Nephron progenitor cell (in vitro differentiated cells): ENCODE results near the gene TMEM87B.
A peak's percentile ranks its signal among the peaks of the same experiment; 100 is the strongest.

ENCODE experiments used
- DNase-seq: peaks from one replicate; pipeline ENCODE4 v3.0.0; 2021
- H3K27ac Mint-ChIP-seq: 2 replicates; pipeline ENCODE4 v1.8.0; 2021; ENCODE audit warnings: mild to moderate bottlenecking, moderate library complexity, mixed read lengths
- H3K27me3 Mint-ChIP-seq: 2 replicates; pipeline ENCODE4 v1.8.0; 2021; ENCODE audit warnings: mild to moderate bottlenecking, low read depth, mixed read lengths; ENCODE audit not compliant: poor library complexity
- H3K36me3 Mint-ChIP-seq: 2 replicates; pipeline ENCODE4 v1.8.0; 2021; ENCODE audit warnings: low read depth, mixed read lengths
- H3K4me1 Mint-ChIP-seq: 2 replicates; pipeline ENCODE4 v1.8.0; 2021; ENCODE audit warnings: mixed read lengths
- H3K4me3 Mint-ChIP-seq: 2 replicates; pipeline ENCODE4 v1.8.0; 2021; ENCODE audit warnings: mild to moderate bottlenecking, moderate library complexity, mixed read lengths
- H3K9me3 Mint-ChIP-seq: 2 replicates; pipeline ENCODE4 v1.8.0; 2021; ENCODE audit warnings: mild to moderate bottlenecking, moderate library complexity, mixed read lengths
- TF ChIP-seq, protein P1 (sequence below): fragments of 200-600 bp; sonication (generic); IDR thresholded peaks from 2 replicates; pipeline ENCODE4 v1.5.0; 2021; ENCODE audit warnings: antibody characterized with exemption

The TMEM87B gene

DNA sequence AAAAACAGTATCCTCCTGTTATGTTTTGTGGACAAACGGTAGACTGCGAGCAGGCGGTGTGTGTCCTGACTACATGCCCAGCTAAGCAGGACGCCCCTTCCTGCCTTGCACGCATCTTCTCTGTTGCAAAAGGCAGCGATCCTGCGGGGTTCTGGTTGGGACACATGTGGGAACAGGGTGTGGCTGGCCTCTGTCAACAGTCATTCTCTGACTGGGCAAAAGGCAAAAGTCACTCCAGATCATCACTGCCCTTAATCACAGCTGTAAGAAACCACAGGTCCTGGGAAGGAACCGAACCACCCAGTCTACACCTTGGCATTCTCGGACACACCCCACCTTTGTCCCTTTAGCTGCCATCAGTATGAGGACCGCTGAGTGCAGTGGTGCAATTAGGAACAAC is 44.3 kb upstream of the TMEM87B start:
- H3K27me3 Mint-ChIP-seq: no peaks in the 10 kb centered on the region
- peaks cover 17% of the 10 kb centered on the region for H3K4me1 Mint-ChIP-seq
- TF ChIP-seq, protein P1, sequence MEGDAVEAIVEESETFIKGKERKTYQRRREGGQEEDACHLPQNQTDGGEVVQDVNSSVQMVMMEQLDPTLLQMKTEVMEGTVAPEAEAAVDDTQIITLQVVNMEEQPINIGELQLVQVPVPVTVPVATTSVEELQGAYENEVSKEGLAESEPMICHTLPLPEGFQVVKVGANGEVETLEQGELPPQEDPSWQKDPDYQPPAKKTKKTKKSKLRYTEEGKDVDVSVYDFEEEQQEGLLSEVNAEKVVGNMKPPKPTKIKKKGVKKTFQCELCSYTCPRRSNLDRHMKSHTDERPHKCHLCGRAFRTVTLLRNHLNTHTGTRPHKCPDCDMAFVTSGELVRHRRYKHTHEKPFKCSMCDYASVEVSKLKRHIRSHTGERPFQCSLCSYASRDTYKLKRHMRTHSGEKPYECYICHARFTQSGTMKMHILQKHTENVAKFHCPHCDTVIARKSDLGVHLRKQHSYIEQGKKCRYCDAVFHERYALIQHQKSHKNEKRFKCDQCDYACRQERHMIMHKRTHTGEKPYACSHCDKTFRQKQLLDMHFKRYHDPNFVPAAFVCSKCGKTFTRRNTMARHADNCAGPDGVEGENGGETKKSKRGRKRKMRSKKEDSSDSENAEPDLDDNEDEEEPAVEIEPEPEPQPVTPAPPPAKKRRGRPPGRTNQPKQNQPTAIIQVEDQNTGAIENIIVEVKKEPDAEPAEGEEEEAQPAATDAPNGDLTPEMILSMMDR: no peak
- H3K27ac Mint-ChIP-seq: no peak overlapping the region
- H3K9me3 Mint-ChIP-seq: peaks cover 3% of the 10 kb centered on the region
- peaks cover 27% of the 10 kb centered on the region for H3K36me3 Mint-ChIP-seq
- no peak overlapping the region for H3K4me3 Mint-ChIP-seq
- no peak for DNase-seq

DNA sequence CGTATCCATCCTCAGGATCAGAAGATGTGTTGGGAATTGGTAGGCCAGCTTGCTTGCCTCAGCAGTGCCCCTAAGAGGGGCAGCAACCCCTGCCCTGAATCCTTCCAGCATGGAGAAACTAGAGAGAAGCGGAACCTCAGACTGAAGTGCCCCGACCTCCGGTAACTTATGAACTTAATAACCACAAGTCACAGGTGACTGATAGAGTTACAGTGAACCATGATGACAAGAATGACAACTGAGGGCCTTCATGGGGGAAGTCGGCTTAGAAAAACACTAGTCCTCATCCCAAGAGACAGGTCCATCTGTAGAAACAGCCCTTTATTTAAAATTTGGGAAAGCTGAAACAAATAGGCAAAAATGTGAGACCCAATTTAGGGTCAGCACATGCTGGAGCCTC is 42.5 kb upstream of the TMEM87B start:
- Mint-ChIP-seq H3K9me3 (peaks cover 8% of the 10 kb centered on the region), H3K4me3 (no peak overlapping the region), H3K27me3 (no peaks in the 10 kb centered on the region), H3K36me3 (peaks cover 30% of the 10 kb centered on the region), H3K27ac (no peak overlapping the region), H3K4me1 (peaks cover 17% of the 10 kb centered on the region)
- no peak for DNase-seq
- TF ChIP-seq, protein P1: no peak

DNA sequence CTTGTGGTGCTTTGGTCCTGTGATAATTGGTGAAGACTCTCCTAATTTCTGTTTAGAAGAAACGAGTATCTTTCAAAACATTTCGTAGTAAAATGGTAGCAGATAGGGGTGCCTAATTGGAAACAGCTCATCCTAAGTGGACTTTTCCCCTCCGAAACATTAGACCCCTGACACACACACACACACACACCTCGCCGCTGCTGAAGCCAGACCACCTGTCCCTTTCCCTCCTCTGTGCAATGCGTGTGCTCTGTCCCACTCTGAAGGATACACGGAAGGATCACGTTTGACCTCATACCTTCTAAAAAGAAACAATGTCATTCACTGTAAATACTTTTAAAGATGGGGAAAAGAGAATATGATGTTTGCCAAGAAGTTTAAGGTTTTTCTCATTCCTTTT is 36.2 kb upstream of the TMEM87B start:
- H3K4me3 Mint-ChIP-seq: no peak overlapping the region
- peaks cover 8% of the 10 kb centered on the region for H3K9me3 Mint-ChIP-seq
- TF ChIP-seq, protein P1: no peak
- no peak overlapping the region for H3K27ac Mint-ChIP-seq
- H3K27me3 Mint-ChIP-seq: no peaks in the 10 kb centered on the region
- peaks cover 22% of the 10 kb centered on the region for H3K36me3 Mint-ChIP-seq
- peaks cover 16% of the 10 kb centered on the region for H3K4me1 Mint-ChIP-seq
- no peak for DNase-seq

DNA sequence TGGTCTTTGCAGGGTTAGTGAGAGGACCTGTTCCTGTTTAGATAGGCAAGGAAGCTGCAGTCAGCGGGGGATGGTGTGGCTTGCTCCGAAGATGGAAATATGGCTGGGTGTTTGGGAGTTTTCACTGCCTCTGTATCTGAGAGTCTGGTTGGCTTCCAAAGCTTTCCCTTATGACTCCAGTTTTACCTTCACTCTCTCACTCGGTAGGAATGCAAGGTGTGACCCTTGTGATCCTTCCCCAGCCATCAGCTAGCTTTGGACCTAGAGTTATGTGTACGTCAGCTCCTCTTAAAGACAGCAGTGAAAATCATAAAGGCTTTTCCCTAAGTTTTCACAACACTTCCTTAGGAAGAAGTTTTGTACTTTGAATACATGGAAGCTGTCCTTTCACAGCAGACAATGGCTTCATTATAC is 35.5 kb upstream of the TMEM87B start:
- Mint-ChIP-seq H3K9me3 (peaks cover 8% of the 10 kb centered on the region), H3K4me1 (peaks cover 16% of the 10 kb centered on the region), H3K27ac (peak overlapping the region; percentile 33), H3K27me3 (no peaks in the 10 kb centered on the region), H3K36me3 (peaks cover 22% of the 10 kb centered on the region), H3K4me3 (no peak overlapping the region)
- DNase-seq: no peak
- TF ChIP-seq, protein P1: no peak

DNA sequence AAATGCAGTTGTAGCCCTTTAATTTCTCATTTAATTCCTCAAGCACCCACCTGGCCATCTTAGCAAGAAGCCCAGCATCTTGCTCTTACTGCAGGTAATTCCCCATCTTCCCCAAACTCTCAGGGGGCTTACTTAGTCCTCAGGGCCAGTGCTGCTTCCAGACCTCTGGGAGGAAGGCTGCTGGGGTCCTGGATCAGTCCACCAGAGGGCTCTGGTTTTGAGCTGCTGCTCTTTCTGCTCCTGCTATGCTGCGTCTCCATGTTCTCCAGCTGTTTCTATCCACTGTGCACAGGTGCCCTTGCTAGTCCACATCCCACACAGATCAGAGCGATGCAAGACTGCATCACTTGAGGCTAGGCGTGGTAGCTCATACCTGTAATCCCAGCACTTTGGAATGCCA is 34.5 kb upstream of the TMEM87B start:
- H3K9me3 Mint-ChIP-seq: peaks cover 5% of the 10 kb centered on the region
- peaks cover 16% of the 10 kb centered on the region for H3K4me1 Mint-ChIP-seq
- no peak overlapping the region for H3K4me3 Mint-ChIP-seq
- DNase-seq: no peak
- H3K27ac Mint-ChIP-seq: no peak overlapping the region
- H3K36me3 Mint-ChIP-seq: peaks cover 16% of the 10 kb centered on the region
- TF ChIP-seq, protein P1: peak; percentile 10
- no peaks in the 10 kb centered on the region for H3K27me3 Mint-ChIP-seq

DNA sequence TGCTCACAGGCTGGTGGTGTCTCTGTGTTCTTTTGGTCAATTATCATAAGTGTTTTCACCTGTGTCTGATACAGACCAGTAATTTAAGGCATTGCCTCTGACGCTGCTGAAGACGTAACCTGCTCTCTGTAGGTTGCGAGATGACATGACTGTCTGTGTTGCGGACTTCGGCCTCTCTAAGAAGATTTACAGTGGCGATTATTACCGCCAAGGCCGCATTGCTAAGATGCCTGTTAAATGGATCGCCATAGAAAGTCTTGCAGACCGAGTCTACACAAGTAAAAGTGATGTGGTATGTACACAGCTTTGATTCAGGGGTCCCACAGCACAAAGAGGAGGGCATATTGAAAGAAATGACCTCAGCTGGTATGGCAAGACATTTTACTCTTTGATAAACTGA is 33.8 kb upstream of the TMEM87B start:
- peaks cover 5% of the 10 kb centered on the region for H3K9me3 Mint-ChIP-seq
- peaks cover 15% of the 10 kb centered on the region for H3K36me3 Mint-ChIP-seq
- no peak overlapping the region for H3K4me3 Mint-ChIP-seq
- no peak overlapping the region for H3K27ac Mint-ChIP-seq
- H3K27me3 Mint-ChIP-seq: no peaks in the 10 kb centered on the region
- no peak for DNase-seq
- TF ChIP-seq, protein P1: no peak
- H3K4me1 Mint-ChIP-seq: peaks cover 16% of the 10 kb centered on the region
